Measurements from ENCODE around the gene SLC35G3. TPM values are rescaled to one million over a fixed set of nuclear protein-coding genes. Genes with fewer than 3 reads are reported as not detected.
A peak's percentile ranks its signal among the peaks of the same experiment; 100 is the strongest.

The SLC35G3 gene
- total RNA-seq, 1 experiment from 2014 or later = not detected

DNA sequence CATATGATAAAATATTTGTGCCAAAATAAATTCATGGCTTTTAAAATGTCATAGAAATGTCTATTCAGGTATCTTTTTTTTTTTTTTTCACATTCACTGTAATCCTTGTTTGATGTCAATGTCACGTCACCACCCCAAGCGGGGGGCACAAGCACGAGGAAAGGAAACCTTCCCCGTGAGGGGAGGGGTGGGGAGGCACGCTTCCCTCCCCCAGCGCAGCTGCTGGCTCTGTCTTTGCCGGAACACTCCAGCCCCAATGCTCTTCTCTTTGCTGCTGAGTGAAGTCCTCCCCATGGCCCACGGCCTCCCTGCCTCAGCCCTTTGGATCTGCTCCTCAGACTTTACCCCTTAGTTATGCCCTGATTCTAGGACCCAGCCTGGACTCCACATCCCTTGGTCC is 1.5 kb downstream of the SLC35G3 start:
- ChIA-PET POLR2A (no interaction called here), CTCF (no interaction called here)
- H3K4me1 ChIP-seq (ENCODE audit: control insufficient read depth, insufficient read depth, low read length) = no peaks in the 10 kb centered on the region
- H3K9me3 ChIP-seq (ENCODE audit: control insufficient read depth, insufficient read depth, low read depth, low read length) = no peaks in the 10 kb centered on the region
- H3K36me3 ChIP-seq (ENCODE audit: control insufficient read depth, insufficient read depth, low read length) = no peaks in the 10 kb centered on the region
- no peak for DNase-seq (ENCODE audit: low read depth, low spot score)
- in situ Hi-C loops (cut with HindIII; ENCODE audit: low pct_unique_long_range_greater_than_20kb, low sequenced_read_pairs) = loop anchor here (25.0 kb wide), 1 partner anchor 345 kb away; the partner anchor contains the start of gene SLFN12L
- H3K4me3 ChIP-seq (ENCODE audit: low read depth in 2 of 2, low read length in 2 of 2) = no peak overlapping the region
- ATAC-seq = 0 out of 2 replicates have a peak, but pooled peaks have one; percentile 42
- no peak overlapping the region for H3K27ac ChIP-seq (ENCODE audit: low read length)
- TF ChIP-seq, protein P1, sequence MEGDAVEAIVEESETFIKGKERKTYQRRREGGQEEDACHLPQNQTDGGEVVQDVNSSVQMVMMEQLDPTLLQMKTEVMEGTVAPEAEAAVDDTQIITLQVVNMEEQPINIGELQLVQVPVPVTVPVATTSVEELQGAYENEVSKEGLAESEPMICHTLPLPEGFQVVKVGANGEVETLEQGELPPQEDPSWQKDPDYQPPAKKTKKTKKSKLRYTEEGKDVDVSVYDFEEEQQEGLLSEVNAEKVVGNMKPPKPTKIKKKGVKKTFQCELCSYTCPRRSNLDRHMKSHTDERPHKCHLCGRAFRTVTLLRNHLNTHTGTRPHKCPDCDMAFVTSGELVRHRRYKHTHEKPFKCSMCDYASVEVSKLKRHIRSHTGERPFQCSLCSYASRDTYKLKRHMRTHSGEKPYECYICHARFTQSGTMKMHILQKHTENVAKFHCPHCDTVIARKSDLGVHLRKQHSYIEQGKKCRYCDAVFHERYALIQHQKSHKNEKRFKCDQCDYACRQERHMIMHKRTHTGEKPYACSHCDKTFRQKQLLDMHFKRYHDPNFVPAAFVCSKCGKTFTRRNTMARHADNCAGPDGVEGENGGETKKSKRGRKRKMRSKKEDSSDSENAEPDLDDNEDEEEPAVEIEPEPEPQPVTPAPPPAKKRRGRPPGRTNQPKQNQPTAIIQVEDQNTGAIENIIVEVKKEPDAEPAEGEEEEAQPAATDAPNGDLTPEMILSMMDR (IDR thresholded peaks at IDR 0.05) = no peak
- TF ChIP-seq TCF7L2 (IDR thresholded peaks at IDR 0.05; ENCODE audit: low read depth, low read length) (no peak), SIN3A (IDR thresholded peaks at IDR 0.05; ENCODE audit: borderline replicate concordance, insufficient read depth, low read depth, low read length) (no peak), POLR2AphosphoS5 (IDR thresholded peaks at IDR 0.05; ENCODE audit: low read depth, low read length) (no peak)
- TF ChIP-seq, protein P2, sequence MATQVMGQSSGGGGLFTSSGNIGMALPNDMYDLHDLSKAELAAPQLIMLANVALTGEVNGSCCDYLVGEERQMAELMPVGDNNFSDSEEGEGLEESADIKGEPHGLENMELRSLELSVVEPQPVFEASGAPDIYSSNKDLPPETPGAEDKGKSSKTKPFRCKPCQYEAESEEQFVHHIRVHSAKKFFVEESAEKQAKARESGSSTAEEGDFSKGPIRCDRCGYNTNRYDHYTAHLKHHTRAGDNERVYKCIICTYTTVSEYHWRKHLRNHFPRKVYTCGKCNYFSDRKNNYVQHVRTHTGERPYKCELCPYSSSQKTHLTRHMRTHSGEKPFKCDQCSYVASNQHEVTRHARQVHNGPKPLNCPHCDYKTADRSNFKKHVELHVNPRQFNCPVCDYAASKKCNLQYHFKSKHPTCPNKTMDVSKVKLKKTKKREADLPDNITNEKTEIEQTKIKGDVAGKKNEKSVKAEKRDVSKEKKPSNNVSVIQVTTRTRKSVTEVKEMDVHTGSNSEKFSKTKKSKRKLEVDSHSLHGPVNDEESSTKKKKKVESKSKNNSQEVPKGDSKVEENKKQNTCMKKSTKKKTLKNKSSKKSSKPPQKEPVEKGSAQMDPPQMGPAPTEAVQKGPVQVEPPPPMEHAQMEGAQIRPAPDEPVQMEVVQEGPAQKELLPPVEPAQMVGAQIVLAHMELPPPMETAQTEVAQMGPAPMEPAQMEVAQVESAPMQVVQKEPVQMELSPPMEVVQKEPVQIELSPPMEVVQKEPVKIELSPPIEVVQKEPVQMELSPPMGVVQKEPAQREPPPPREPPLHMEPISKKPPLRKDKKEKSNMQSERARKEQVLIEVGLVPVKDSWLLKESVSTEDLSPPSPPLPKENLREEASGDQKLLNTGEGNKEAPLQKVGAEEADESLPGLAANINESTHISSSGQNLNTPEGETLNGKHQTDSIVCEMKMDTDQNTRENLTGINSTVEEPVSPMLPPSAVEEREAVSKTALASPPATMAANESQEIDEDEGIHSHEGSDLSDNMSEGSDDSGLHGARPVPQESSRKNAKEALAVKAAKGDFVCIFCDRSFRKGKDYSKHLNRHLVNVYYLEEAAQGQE (IDR thresholded peaks at IDR 0.05; ENCODE audit: insufficient read depth in 1 of 2, low read depth in 2 of 2, low read length in 1 of 2) = no peak
- no TSS peak for BruUV-seq (replicated peaks)
- intact Hi-C loops (cut with micrococcal nuclease; ENCODE audit: unreplicated experiment) = no loop called here
- no peaks in the 10 kb centered on the region for H3K27me3 ChIP-seq (ENCODE audit: control insufficient read depth, insufficient read depth, low read length)

DNA sequence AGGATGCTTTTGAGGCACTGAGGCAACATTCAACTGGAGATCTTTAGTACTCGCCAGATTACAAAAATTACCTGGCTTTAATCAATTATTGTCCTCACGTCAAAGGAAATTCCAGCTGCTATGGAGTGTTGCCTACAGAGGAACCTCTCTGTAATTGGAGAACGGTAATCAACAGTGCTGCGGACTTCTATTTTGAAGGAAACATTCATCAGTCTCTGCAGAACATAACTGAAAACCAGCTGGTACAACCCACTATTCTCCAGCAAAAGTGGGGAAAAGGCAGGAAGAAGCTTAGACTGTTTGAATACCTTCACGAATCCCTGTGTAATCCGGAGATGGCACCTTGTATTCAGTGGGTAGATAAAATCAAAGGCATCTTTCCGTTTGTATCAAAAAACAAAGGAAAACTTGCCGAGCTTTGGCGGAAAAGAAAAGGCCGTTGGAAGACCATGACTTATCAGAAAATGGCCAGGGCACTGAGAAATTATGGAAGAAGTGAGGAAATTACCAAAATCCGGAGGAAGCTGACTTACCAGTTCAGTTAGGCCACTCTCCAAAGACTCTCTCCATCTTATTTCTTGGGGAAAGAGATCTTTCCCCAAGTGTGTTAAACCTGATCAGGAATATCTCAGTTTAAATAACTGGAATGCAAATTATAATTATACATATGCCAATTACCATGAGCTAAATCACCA is 3.0 kb downstream of the SLC35G3 start:
- ATAC-seq = no peak
- in situ Hi-C loops (cut with HindIII; ENCODE audit: low pct_unique_long_range_greater_than_20kb, low sequenced_read_pairs) = loop anchor here (25.0 kb wide), 1 partner anchor 346 kb away; the partner anchor contains the start of gene SLFN12L
- Histone ChIP-seq H3K4me3 (ENCODE audit: low read depth in 2 of 2, low read length in 2 of 2) (no peak overlapping the region), H3K4me1 (ENCODE audit: control insufficient read depth, insufficient read depth, low read length) (no peaks in the 10 kb centered on the region), H3K27ac (ENCODE audit: low read length) (no peak overlapping the region), H3K9me3 (ENCODE audit: control insufficient read depth, insufficient read depth, low read depth, low read length) (no peaks in the 10 kb centered on the region), H3K36me3 (ENCODE audit: control insufficient read depth, insufficient read depth, low read length) (no peaks in the 10 kb centered on the region), H3K27me3 (ENCODE audit: control insufficient read depth, insufficient read depth, low read length) (no peaks in the 10 kb centered on the region)
- no TSS peak for BruUV-seq (replicated peaks)
- ChIA-PET POLR2A (interaction anchor here (0.6 kb wide), 1 partner anchor 24 kb away, joined by 10 read pairs; no protein-coding TSS in a partner anchor), CTCF (no interaction called here)
- intact Hi-C loops (cut with micrococcal nuclease; ENCODE audit: unreplicated experiment) = no loop called here
- no peak for DNase-seq (ENCODE audit: low read depth, low spot score)
- TF ChIP-seq, protein P1 (IDR thresholded peaks at IDR 0.05) = no peak
- TF ChIP-seq SIN3A (IDR thresholded peaks at IDR 0.05; ENCODE audit: borderline replicate concordance, insufficient read depth, low read depth, low read length) = no peak

Data from Panc1 (cell line).